Fibroblast of gingiva (primary cell): ENCODE measurements around the gene KLF9.

ENCODE experiments used
- DNase-seq: peaks from one replicate; pipeline ENCODE4 v3.0.0-alpha.2; 2011; ENCODE audit warnings: low read depth

Gene KLF9

GRCh38 chr9:70422371-70423043, 8.1 kb upstream of the KLF9 start:
- no peak for DNase-seq

- peak; percentile 36 for DNase-seq
Observed at GRCh38 chr9:70421272-70422180, 7.1 kb upstream of the KLF9 start.

DNA sequence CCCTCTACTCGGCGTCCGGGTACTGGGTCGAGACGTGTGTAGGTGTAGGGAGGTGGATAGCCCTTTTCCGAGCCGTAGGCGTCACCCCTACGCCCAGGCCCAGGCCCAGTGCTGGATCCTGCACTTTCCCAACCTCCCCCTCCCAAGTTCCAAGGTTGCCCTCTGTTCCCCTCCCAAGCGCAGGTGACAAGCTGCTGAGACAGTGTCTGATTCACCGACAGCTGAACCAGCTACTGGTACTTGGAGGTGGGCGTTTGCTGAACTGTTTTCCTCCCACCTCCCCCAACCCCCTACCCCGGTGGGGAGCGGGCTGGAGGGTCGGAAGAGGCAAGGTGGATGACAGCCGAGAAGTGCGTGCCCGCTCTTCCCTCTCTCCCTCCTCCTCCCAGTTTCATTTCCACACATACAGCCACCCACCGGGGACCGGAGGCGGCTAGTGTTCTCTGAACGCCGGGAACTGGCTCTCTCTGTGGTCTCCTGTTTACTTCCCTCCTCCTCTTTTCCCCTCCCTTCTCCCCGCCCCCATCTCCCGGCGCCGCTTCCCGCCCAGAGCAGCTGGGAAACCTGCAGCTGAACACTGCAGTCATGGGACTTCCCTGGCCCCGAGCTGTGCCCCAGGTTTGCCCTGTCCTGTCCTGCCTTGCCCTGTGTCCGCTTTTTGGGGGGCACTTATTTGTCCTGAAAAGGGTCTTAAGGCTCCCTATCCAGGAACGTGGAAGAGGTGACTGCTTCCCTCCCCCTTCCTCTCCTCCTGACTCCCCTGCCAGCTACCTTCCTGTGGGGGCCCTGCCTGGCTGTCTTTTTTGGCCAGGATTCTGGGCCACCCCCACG, 6.2 kb upstream of the KLF9 start:
- DNase-seq, result peak; percentile 94

DNA sequence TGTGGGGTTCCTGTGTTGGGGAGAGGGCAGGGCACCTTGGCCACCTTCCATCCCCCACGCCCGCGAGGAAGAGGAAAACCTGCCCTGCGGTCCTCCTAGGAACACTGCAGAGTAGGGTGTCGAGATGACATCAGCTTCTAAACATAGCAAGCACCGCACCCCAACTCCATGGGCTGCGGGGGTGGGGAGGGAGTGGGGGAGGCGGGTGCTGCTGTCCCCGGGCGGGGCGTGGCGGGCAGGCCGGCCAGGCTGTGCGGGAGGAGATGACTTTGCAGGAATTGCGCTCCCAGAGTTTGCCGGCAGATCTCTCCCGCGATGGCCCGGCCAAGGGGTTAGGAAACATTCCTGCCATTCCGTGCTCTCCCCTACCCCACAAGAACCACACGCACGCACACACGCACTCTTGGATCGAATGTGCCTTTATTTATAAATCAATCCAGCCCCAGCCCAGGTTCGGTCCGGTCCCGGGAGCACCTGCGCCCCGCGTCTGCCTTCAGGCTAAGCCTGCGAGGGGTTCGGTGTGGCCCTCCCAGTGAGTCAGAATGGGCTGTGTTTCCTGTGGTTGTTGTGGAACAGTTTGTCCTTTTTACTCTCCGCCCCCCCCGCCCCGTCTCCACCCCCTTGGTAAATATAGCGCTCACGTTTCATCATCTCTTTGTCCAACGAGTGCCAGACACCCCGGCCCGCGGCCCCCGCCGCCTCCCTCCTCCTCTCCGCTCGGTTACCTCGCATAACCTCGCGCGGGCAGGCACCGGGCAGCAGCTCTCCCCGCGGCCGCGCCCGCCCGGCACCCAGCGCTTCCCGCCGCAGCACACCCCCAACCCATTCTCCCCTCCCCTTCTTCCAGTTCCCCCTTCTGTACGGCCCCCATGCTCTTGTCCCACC, 5.3 kb upstream of the KLF9 start:
- DNase-seq, result peak; percentile 99

DNA sequence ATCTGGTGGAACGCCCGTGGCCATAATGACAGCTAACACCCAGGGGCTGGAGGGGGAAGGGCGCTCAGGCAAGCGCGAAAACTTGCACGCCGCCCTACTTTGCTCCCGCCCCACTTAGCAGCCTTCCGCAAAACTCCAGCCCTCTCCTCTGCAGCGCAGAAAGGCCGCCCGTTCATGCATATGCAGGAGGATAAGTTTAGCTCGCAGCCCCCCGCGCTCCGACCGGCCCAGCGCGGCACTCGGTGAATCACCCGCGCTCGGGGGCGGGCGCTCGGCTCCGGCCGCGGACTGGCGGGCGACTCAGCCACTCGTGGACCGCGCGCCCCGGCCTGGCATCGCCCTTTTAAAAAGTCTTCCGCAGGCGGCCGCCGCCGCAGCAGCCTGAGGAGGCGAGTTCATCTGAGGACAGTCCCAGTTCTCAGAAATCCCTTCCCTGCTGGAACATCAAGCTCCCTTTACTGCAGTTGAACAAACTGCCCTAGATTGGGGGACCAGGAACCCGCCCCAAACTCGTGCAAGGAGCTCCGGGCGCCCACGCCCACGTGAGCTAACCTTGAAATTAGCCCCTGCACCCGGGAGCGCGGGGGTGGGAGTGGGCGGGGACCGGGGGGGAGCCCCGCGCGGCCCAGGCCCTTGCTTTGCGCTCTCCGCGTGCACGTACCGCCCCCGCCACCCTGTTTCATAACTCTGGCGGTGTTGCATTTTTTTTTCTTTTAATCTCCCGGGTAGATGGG, 4.5 kb upstream of the KLF9 start:
- peak; percentile 100 for DNase-seq

GRCh38 chr9:70415476-70415875, 1.0 kb upstream of the KLF9 start:
- DNase-seq, result no peak

DNA sequence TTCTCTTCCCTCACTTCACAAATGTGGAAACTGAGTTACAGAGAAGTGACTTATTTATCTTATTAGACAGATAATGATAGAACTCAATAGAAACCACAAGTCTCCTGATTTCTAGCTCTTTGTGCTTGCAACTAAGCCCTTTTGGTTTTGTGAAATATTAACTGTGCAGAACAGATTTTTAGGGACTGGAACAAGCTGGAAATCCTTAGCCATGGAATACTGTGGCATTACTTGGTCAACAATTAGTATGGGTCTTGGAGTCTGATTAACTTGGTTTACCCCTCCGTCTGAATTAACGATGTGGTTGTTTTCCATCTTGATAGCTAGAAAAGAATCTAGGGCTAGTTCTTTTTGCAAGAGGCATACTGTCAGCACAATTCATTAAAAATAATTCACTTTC, 584 bp upstream of the KLF9 start:
- no peak for DNase-seq

DNA sequence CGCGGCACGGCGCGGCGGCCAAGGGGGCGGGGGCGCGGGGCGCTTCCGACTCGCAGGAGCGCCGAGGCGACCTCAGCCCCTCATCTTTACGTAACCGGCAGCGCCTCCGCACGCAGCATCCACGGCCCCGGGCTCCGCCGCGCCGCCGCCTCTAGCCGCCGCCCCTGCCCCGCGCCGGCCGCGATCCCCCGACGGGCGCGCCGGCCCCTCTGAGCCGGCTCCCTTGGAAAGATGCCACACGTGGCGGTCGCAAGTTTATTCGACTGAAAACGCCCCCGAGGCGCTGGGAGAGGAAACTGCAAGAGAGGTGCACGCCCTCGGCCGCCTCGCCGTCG, 1.0 kb downstream of the KLF9 start:
- no peak for DNase-seq

DNA sequence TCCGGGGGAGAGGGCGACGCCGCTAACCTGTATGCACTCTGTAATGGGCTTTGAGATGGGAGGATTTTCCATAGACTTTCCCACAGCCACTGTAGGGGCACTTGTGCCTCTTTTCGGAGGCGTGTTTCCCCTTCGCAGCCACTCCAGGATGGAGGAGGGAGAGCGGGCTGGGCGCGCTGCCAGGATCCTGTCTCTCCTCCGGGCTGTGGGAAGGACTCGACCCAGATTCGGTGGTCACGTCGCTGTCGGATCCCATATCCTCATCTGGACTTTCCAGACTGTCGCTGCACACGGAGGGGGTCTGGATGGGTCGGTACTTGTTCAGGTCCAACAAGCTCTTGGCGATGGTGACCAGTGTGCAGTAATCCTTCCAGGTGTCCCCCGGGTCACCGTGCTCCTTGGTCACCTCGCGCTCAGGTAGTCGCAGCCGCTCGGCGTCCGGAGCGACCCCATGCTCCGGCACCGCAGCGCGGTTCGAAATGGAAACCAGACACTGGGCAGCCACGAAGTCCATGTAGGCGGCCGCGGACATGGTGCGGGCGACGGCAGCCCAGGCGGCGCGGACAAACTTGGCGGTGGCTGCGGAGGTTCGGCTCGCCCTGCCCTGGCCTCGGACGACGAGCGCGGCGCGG, 1.5 kb downstream of the KLF9 start:
- peak; percentile 81 for DNase-seq

GRCh38 chr9:70411930-70412831, 2.3 kb downstream of the KLF9 start:
- DNase-seq, result peak; percentile 92

DNA sequence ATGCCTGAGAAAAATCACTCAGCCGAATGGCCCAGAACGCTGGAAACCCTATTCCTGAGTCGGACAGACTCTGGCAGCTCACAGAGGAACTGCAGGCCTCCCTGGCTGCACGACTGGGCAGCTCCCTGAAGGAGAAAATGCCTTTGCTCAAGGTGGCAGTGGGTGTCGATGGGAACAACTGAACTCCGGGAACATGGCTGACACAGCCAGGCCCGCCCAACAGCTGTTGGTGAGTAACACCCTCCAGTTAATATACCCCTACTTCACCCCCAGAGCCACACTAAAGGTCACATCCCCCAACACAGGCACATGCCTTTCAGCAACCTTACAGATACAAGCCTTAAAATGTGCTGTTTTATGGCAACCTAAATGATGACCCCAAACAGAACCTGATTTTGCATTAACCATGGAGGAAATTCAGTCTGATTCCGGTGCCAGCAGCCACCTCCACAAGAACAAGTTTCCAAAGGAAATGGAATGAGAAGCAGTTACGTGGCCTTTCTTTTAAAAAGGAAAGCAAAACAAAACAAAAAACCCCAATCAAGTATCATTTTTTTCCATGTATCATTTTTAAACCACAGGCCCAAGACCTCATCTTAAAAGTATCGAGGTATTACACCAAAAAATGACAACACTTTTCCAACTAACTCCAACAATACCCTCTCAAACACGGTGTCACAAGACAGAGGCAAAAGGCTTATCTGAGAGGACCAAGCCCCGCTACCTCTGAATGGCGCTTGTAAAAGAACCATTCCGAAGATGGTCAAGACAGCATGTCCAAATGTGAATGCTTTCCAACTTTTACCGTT, 3.1 kb downstream of the KLF9 start:
- peak; percentile 71 for DNase-seq

- DNase-seq, result no peak
Observed at GRCh38 chr9:70410368-70410767, 4.1 kb downstream of the KLF9 start.

DNA sequence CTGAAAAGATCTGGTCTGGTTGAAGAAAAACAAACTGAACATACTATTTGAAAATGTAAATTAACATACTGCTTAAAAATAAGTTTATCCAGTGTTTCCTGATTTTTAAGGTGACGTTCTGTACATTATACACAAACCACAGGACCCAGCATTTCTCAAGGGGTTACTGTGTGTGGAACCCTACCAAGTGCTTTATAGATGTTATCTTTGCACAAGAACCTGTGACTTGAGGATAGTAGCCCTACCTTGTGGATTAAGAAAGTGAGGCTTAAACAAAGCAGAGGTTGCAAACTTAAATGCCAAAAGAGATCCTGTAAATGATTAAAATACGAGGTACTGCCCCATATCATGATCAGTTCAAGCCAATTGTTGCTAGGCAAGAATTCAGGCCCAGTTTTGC, 4.7 kb downstream of the KLF9 start:
- DNase-seq, result no peak

- DNase-seq, result no peak
Observed at GRCh38 chr9:70409280-70409679, 5.2 kb downstream of the KLF9 start.

DNA sequence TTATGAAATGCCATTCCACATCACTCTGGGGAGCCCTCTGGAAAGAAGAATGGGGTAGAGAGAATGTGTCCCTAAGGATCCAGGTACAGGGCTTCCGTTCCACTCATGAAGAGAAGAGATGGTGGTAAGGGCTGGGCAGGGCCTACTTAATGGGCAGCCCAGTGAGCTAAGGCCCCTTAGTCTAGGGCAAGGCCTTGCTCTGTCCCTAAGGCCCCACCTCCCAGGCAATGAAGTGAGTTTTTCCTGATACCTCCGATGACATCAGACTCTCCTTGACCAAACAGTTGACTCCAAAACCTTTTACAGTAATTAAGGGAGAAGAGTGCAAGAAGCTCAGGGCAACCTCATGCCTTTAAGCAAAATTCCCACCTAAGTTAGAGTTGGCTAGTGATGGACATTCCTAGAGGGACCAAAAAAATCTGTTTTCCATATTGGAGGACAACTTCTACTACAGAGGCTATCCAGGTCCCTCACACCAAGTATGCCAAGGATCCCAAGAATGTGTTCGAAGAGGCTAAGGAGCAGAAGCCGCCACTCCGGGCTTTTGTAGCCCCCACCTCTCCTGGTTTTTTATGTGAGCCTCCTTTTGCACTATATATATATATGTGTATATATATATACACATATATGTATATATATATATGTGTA, 5.9 kb downstream of the KLF9 start:
- no peak for DNase-seq

- peak; percentile 89 for DNase-seq
Observed at GRCh38 chr9:70407081-70407503, 7.4 kb downstream of the KLF9 start.

DNA sequence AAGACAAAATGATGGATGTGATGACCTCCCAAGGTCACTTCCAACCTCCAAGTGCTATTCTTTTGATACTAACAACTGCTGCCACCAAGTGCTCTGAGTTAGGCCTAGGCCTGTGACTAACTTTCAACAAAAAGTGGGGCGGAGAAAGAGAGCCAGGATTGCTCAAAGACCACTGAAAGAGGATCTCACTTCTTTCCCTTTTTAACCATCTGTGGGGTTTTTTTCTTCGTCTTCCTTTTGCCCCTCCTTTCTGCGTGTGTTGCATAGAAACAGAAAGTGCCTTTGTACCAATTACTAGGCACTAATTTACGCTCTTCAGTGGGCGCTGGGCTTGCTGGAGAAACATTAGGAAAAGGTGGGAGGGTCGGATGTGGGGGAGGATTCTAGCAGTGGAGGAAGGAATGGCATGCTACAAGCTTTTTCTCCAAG, 8.0 kb downstream of the KLF9 start:
- DNase-seq, result peak; percentile 67
